BE2C (cell line): ENCODE results near the gene IL17A.

ENCODE experiments used
- DNase-seq: peaks from one replicate; pipeline ENCODE4 v3.0.0-alpha.2; 2020
- H3K27me3 ChIP-seq: fragments of 250-450 bp; sonication (Bioruptor Pico); 2 replicates; pipeline ENCODE4 v1.5.1; 2020; ENCODE audit warnings: mild to moderate bottlenecking
- H3K36me3 ChIP-seq: fragments of 250-450 bp; sonication (Bioruptor Pico); 2 replicates; pipeline ENCODE4 v1.5.1; 2020; ENCODE audit warnings: mild to moderate bottlenecking
- H3K4me1 ChIP-seq: fragments of 250-450 bp; sonication (Bioruptor Pico); 2 replicates; pipeline ENCODE4 v1.5.1; 2020
- H3K4me3 ChIP-seq: 2 replicates; pipeline ENCODE4 v1.5.1; 2011; ENCODE audit warnings: low read depth, low read length
- H3K9me3 ChIP-seq: fragments of 250-450 bp; sonication (Bioruptor Pico); 2 replicates; pipeline ENCODE4 v1.5.1; 2020
- CTCF ChIP-seq: IDR thresholded peaks from 2 replicates; pipeline ENCODE4 v1.5.1; 2012; ENCODE audit warnings: mild to moderate bottlenecking, low read depth, low read length

IL17A gene

GRCh38 chr6:52233005-52233404 is 46.8 kb downstream of the IL17A start:
- H3K27me3 ChIP-seq = no peaks in the 10 kb centered on the region; the same call in 1 of the 2 replicates
- H3K4me3 ChIP-seq = no peak overlapping the region
- no peak for DNase-seq
- H3K4me1 ChIP-seq = no peaks in the 10 kb centered on the region; the same call in 1 of the 2 replicates
- no peak for TF ChIP-seq CTCF
- H3K9me3 ChIP-seq = no peaks in the 10 kb centered on the region
- no peaks in the 10 kb centered on the region for H3K36me3 ChIP-seq

GRCh38 chr6:52233975-52234823 is 48.0 kb downstream of the IL17A start:
- TF ChIP-seq CTCF = peak; percentile 72
- no peaks in the 10 kb centered on the region; the same call in 1 of the 2 replicates for H3K4me1 ChIP-seq
- H3K9me3 ChIP-seq = no peaks in the 10 kb centered on the region
- H3K4me3 ChIP-seq = no peak overlapping the region
- no peaks in the 10 kb centered on the region for H3K36me3 ChIP-seq
- H3K27me3 ChIP-seq = no peaks in the 10 kb centered on the region; the same call in 1 of the 2 replicates
- DNase-seq = peak; percentile 53
